GM18519 (cell line): Measurements from ENCODE around the gene ZC3H11A.
"Not testable (repeated sequence)": the region's sequence is repeated elsewhere in the genome, so short reads cannot be mapped to it uniquely, and the experiment has no call there.

ENCODE experiments used
- ATAC-seq: cut with Tn5 transposase; IDR thresholded peaks from one replicate; pipeline ENCODE4 v1.9.1; 2021; ENCODE audit warnings: mild to moderate bottlenecking, moderate library complexity; ENCODE audit not compliant: unreplicated experiment, low FRiP score

The ZC3H11A gene

DNA sequence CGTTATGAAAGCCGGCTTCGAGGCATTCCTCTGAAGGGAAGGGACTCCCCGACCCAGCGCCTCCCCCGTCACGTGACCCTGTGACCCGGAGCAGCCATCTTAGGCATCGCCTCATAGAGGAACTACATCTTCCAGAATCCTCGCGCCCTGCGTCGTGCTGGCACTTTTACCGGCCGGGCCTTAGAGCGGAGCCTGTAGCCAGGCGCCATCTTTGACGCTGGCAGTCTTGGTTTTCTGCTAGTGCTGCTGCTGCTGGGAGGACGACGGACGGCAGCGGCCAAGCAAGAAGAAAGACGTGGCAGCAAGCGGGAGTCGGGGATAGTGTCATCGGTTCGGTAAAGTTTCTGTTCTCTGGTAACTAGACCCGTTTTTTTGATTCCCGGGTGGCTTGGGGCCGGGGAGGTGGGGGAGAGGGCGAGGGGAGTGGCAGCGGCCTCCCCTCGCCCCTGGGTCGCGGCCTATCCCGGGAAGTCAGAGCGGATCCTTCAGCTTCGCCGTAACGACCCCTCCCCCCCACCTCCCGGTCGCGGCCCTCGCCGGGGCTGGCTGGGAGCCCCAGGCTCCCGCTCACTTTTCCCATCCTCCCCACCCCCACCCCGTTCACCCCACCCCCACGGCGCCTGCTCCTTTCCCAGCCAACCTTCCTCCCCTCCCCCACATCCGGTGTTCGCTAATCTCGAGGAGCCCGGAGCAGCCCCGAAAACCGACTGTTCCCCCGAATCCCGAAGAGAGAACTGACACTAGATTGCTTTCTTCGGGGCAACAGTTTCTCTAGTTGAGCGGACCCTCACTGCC is at the start of gene ZC3H11A, which contains the start of gene ZBED6:
Gene ZC3H11A (plus strand): TSS at position 183 of the 795 bp plus-strand sequence. CDS start 21,448 bp downstream, outside the sequence.
Gene ZBED6 (plus strand): TSS at position 183 of the 795 bp plus-strand sequence. CDS start 1,900 bp downstream, outside the sequence.
- peak; percentile 88 for ATAC-seq

GRCh38 chr1:203746281-203746680 is 49.1 kb upstream of the ZC3H11A start:
- no peak for ATAC-seq

- ATAC-seq: no peak
Observed at GRCh38 chr1:203751051-203751450, 44.4 kb upstream of the ZC3H11A start.

DNA sequence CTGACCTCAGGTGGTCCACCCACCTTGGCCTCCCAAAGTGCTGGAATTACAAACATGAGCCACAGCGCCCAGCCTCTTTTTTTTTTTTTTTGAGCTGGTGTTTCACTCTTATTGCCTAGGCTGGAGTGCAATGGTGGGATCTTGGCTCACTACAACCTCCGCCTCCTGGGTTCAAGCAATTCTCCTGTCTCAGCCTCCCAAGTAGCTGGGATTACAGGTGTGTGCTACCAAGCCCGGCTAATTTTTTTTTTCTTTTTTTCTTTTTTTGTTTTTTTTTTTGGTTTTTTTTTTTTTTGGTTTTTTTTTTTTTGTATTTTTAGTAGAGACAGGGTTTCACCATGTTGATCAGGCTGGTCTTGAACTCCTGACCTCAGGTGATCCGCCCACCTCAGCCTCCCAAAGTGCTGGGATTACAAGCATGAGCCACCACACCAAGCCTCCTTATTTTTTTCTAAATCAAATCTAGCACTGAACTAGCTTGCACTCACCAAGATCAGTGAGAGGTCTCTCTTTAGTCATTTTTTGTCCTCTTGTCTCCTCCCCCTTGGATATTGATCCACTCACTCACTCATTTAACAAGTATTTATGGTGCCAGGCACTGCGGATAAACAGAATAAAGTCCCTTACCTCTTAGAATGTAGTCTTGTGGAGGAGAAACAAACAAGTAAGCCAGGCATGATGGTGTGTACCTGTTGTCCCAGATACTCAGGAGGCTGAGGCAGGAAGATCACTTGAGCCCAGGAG is 43.6 kb upstream of the ZC3H11A start:
- ATAC-seq: not testable (repeated sequence)

- ATAC-seq: no peak
Observed at GRCh38 chr1:203754455-203754864, 41.0 kb upstream of the ZC3H11A start.

GRCh38 chr1:203756036-203756435 is 39.4 kb upstream of the ZC3H11A start:
- no peak for ATAC-seq

DNA sequence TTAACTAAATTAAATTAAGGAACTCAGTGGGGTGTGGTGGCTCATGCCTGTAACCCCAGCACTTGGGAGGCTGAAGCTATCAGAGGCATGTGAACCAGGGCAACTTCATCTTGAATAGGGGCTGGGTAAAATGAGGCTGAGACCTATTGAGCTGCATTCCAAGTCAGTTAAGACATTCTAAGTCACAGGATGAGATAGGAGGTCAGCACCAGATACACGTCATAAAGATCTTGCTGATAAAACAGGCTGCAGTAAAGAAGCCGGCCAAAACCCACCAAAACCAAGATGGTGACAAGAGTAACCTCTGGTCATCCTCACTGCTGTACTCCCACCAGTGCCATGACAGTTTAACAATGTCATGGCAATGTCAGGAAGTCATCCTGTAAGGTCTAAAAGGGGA is 36.7 kb upstream of the ZC3H11A start:
- not testable (repeated sequence) for ATAC-seq

GRCh38 chr1:203760506-203760905 is 34.9 kb upstream of the ZC3H11A start:
- no peak for ATAC-seq

- ATAC-seq: not testable (repeated sequence)
Observed at GRCh38 chr1:203761958-203762357, 33.5 kb upstream of the ZC3H11A start.

GRCh38 chr1:203763505-203763904 is 31.9 kb upstream of the ZC3H11A start:
- no peak for ATAC-seq

- ATAC-seq: no peak
Observed at GRCh38 chr1:203764105-203765028, 31.1 kb upstream of the ZC3H11A start.

GRCh38 chr1:203765029-203765837 is 30.2 kb upstream of the ZC3H11A start, which contains the start of gene LAX1:
Gene LAX1, plus strand, starts transcription at chr1:203765183. Its CDS starts 383 bp downstream, at chr1:203765566.
- no peak for ATAC-seq

GRCh38 chr1:203768256-203768655 is 27.2 kb upstream of the ZC3H11A start:
- ATAC-seq: no peak

DNA sequence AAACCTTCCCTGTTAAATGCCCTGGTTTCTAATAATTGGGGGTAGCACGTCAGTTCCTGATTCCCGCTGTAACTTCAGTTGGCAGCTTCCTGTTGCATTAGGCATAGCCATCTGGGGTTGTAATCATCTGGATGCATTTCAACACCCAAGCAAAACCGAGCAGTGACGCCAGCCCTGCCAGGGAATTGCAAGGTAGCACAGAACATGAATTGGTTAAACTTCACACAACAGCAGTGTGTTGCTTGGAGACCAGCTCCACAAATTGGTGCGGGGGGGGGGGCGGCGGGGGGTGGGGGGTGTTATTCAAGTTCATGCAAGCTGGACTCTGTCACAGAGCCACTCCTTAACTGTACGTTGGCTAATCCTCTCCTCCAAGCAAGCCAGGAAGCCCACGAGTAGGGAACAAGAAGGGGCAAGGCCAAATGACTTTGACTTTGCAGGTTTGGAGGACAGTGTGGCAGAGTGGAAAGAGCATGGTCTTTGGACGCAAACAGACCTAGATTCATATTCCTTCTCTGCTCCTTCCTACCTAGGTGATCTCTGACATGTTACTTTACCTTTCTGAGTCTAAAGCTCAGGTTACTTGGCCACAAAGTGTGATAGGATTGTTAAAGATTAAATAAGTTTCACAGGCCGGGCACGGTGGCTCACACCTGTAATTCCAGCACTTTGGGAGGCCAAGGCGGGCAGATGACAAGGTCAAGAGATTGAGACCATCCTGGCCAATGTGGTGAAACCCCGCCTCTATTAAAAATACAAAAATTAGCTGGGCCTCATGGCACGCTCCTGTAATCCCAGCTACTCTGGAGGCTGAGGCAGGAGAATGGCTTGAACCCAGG is 25.7 kb upstream of the ZC3H11A start:
- no peak for ATAC-seq

- ATAC-seq: no peak
Observed at GRCh38 chr1:203771901-203772301, 23.5 kb upstream of the ZC3H11A start.

DNA sequence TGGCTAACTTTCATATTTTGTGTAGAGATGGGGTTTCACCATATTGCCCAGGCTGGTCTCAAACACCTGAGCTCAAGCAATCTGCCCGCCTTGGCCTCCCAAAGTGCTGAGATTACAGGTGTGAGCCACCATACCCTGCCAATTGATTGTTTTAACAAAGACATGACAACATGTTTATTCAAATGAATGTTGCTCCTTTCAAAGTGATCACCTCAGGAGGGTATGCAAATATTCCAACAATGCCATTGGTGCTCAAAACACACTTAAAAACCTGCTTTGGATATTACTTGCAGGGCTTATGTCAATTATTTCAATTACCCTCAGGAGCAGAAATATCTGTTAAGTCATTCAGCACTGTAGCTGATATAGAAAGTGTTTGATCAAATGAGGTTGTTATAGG is 22.6 kb upstream of the ZC3H11A start:
- ATAC-seq: no peak

DNA sequence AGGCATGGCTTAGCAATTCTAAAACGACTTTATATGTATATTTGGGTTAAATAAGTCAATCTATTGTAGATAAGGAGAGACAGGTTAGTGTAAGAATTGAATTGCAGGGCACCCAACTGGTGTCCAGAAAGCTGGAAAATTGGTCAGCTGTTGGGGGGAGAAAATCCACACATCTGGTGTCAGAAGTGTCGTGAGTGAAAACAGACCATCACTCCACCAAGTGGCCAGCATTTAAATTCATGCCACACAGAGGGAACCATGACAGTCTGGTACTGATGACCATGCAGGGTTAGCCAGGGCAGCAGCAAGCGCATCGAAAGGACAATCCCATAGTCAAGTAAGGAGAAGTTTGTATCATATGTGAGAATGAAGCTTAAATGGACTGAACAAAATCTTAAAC is 18.8 kb upstream of the ZC3H11A start:
- no peak for ATAC-seq

GRCh38 chr1:203777596-203777995 is 17.8 kb upstream of the ZC3H11A start:
- no peak for ATAC-seq

DNA sequence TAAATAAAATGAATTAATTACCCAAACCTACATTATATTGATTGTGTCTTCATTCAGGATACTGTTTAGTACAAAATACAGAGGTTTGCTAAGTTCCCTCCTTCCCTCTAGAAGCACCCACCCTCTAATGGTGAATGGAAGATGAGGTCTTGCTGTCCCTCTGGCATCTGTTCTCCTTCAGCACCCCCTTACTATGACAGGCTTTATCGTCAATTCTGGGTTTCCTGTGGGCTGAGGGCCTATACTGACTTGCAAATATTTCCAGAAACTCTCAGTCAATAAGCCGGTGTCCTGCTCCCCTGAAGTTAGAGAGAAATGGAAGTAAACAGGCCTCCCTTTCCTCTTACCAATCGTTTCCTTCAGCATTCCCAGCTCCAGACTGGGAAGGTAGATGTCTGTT is 17.3 kb upstream of the ZC3H11A start:
- ATAC-seq: no peak
